Measurements from ENCODE around the gene ETNK2. TPM values are rescaled to one million over a fixed set of nuclear protein-coding genes. Genes with fewer than 3 reads are reported as not detected.

The ETNK2 gene
- total and polyA plus RNA-seq, 2 of the 13 experiments (the other 11 are each of a cell fraction or from before 2014, with no cell fraction given): 15.5 to 42.8 TPM

- TF ChIP-seq, protein P1, sequence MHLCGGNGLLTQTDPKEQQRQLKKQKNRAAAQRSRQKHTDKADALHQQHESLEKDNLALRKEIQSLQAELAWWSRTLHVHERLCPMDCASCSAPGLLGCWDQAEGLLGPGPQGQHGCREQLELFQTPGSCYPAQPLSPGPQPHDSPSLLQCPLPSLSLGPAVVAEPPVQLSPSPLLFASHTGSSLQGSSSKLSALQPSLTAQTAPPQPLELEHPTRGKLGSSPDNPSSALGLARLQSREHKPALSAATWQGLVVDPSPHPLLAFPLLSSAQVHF (CRISPR knock-in tag; IDR thresholded peaks at IDR 0.05): no peak
- TF ChIP-seq SP5 (CRISPR knock-in tag; IDR thresholded peaks at IDR 0.05; ENCODE audit: borderline replicate concordance, low read depth) (peak; percentile 75), ZNF773 (CRISPR knock-in tag; IDR thresholded peaks at IDR 0.05; ENCODE audit: borderline replicate concordance) (no peak), RXRA (CRISPR knock-in tag; IDR thresholded peaks at IDR 0.05) (peak; percentile 67), EHMT2 (IDR thresholded peaks at IDR 0.05; ENCODE audit: borderline replicate concordance, low read depth, low read length) (no peak), FOSL2 (CRISPR knock-in tag; IDR thresholded peaks at IDR 0.05) (no peak), FOXA3 (CRISPR knock-in tag; IDR thresholded peaks at IDR 0.05) (no peak), NR2F1 (CRISPR knock-in tag; IDR thresholded peaks at IDR 0.05) (0 out of 4 replicates have a peak, but pooled peaks of 1 of the 2 experiments have one; percentile 19), ZEB1 (IDR thresholded peaks at IDR 0.05; ENCODE audit: insufficient replicate concordance, low read depth) (no peak), ZNF281 (CRISPR knock-in tag; IDR thresholded peaks at IDR 0.05; ENCODE audit: borderline replicate concordance) (peak; percentile 35; the same call in 1 of the 2 replicates), RFX1 (IDR thresholded peaks at IDR 0.05) (peak; percentile 26; the same call in 1 of the 2 replicates), HNF4G (IDR thresholded peaks at IDR 0.05; ENCODE audit: borderline replicate concordance, low read depth, low read length) (peak; percentile 86), HNF4G (CRISPR knock-in tag; IDR thresholded peaks at IDR 0.05; ENCODE audit: borderline replicate concordance, low read depth) (no peak), ZNF558 (CRISPR knock-in tag; IDR thresholded peaks at IDR 0.05; ENCODE audit: borderline replicate concordance) (no peak), ZNF24 (IDR thresholded peaks at IDR 0.05) (no peak), SP140L (CRISPR knock-in tag; IDR thresholded peaks at IDR 0.05; ENCODE audit: borderline replicate concordance) (no peak), ERF (CRISPR knock-in tag; IDR thresholded peaks at IDR 0.05) (no peak), HNF4A (CRISPR knock-in tag; IDR thresholded peaks at IDR 0.05) (peak; percentile 91), RAD21 (CRISPR knock-in tag; IDR thresholded peaks at IDR 0.05) (no peak), TEAD2 (CRISPR knock-in tag; IDR thresholded peaks at IDR 0.05) (no peak), ZNF18 (CRISPR knock-in tag; IDR thresholded peaks at IDR 0.05; ENCODE audit: insufficient replicate concordance) (no peak)
Measured at GRCh38 chr1:204146965-204147364, 4.9 kb downstream of the ETNK2 start (continued).
